Activated effector memory CD4-positive, alpha-beta T cell treated with anti-CD3 and anti-CD28 coated beads, Interleukin-2, amount 50 U/mL, for 16 hours (primary cell): ENCODE measurements around the gene PRPF4.
"Not testable (repeated sequence)": the region's sequence is repeated elsewhere in the genome, so short reads cannot be mapped to it uniquely, and the experiment has no call there.

ENCODE experiments used
- DNase-seq: peaks from one replicate; pipeline ENCODE4 v3.0.0-alpha.2; 2020

PRPF4 gene

DNA sequence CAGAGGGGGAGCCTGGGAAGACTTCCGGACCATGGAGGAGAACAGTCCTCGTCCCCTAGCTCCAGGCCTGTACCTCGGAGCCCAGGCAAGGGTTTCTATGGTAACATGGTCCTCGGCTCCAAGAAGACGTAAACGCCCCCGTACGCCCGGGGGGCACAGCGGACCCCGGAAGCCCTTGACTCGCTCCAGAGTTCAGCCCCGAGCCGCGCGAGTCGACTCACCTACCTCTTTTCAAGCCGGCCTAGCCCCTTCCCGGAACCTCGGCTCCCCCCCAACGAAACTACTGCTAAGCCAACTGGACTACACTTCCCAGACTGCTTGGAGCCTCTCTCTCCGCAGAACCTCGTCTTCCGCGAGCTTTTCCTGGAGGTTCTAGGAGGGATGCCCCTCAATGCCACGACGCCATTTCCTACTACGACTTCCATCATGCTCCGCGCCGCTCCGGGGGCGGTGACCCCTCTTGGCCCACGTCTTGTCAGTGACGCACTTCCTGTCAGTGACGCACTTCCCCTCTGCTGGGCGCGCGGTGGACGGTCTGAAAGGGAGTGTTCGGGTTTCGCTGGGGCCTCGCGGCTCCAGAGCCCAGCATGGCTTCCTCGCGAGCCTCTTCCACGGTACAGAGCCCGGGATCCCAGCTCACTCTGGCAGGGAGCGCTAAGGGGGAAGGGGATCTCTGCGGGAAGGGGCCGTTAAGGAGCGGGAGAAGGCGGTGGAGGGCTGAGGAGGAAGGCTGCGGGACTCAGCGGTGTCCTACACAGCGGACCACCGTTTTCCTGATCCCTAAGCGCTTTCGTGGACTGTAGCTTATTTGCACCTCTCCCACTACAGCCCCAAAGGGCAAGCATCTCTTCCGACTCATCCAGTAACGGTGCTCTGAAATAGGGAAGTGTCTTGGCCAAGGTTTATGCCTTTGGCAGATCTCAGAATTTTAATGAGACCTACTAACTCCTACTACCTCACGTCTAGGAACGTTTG, at the start of gene PRPF4, which contains the start of gene CDC26:
Gene PRPF4, plus strand, starts transcription at position 502 of the 975 bp plus-strand sequence. Its CDS starts 86 bp downstream, at position 588.
Gene CDC26, minus strand, starts transcription at position 416 of the 975 bp plus-strand sequence. CDS start 3,065 bp downstream, outside the sequence.
- peak; percentile 98 for DNase-seq

DNA sequence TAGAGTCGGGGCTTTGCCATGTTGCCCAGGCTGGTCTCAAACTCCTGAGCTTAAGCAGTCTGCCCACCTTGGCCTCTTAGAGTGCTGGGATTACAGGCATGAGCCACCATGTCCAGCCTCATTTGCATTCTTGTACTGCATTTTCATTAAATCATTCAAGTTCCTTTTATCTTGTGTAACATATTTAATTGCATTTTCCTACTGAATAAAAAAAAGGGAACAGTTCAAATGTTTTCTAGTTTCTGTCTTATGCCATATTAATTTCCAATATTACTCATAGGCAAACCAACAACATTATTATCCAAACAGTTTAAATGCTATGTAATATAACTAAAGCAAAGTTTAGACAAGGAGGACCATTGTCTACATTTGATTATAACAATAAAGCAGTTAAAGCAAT, 48.0 kb upstream of the PRPF4 start:
- no peak for DNase-seq

DNA sequence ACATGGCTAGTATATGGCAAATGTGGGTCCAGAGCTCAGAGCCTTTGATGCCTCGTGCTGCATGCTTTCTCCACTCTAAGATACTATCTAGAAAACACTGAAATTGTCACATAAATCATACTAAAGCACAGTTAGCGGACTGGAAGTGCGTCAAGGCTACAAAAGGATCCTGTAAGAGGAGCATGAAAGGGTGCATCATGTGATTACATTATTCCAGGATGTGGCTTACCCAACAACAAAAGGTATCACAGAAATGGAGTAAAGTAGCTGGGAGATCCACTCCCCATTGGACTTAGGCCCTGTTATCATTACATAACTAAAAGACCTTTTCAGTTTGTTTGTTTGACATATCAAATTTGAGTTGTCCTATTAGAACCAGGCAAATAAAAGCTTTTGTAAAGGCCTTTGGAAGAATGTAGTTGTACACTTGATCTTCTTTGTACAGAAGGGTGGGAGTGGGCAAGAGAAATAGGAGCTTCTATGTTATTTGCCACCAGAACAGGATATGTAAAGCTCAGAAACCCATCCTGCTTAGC, 47.3 kb upstream of the PRPF4 start:
- no peak for DNase-seq

DNA sequence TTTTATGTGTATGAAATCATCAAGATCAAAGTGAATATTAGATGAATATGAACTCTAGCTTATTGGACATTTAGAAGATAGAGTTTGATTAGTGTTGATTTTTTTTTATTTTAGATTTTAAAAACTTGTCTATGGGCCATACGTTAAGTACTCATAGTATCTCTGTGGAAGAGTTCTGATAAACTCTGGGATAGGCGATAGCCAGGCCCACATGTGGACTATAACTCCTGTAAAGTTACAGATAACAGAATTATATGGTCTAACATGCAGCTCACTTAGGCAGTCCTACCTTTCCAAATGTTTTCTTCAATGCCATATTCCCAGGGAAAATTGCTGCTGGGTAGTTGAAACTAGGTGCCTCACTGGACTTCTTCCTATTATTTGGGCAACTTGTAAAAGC, 43.8 kb upstream of the PRPF4 start:
- no peak for DNase-seq

DNA sequence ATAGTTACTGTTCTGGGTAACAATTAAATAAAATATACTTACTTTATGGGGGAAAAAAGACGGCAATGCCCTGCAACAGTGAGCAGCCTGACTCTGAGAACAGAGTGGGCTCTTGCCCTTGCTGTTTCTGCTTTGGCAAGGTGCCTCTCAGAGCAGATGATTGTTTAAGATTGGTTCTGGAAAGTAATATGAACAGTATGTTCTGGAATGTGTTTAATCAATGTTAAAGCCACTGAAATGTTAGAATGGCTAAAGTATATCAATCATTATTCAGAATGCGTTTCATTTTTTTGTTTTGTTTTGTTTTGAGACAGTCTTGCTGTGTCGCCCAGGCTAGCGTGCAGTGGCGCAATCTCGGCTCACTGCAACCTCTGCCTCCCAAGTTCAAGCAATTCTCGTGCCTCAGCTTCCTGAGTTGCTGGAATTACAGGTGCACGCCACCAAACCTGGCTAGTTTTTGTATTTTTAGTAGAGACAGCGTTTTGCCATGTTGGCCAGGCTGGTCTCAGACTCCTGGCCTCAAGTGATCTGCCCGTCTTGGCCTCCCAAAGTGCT, 39.7 kb upstream of the PRPF4 start:
- not testable (repeated sequence) for DNase-seq

DNA sequence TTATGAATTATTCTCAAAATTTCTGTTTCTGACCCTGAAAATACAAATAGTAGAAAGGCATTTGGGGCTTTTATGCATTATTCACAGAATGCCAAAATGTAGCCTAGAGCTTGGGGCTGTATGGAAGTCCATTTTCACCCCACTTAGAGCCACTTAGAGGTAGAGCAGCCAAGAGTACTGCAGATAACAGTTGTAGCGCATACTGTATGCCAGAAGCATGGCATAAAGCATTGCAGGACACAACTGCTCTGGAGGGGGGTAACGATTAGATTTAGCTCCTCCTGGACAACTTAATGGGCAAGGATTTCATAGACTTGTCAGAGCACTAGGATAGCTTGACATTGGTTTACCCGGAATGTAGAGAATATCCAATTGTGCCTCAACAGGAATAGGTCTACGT, 38.4 kb upstream of the PRPF4 start:
- no peak for DNase-seq

DNA sequence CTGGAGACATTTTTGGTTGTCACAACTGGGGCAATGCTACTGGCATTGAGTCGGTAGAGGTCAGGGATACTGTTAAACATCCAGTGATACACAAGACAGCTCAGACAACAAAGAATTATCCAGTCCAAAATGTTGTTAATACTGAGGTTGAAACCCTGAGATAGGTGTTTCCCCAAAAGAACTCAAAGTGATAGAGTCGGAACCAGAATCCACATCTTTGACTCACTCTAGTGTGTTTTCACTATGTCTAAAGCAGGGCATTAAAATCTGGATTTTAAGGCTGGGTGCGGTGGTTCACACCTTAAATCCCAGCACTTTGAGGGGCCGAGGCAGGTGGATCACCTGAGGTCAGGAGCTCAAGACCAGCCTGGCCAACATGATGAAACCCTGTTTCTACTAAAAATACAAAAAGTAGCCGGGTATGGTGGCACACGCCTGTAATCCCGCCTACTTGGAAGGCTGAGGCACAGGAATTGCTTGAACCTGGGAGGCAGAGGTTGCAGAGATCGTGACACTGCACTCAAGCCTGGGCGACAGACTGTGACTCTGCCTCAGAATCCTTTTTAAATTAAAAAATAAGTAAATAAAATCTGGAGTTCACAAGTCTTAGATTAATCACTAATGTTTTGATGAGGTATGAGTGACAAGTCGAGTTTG, 37.1 kb upstream of the PRPF4 start:
- no peak for DNase-seq

DNA sequence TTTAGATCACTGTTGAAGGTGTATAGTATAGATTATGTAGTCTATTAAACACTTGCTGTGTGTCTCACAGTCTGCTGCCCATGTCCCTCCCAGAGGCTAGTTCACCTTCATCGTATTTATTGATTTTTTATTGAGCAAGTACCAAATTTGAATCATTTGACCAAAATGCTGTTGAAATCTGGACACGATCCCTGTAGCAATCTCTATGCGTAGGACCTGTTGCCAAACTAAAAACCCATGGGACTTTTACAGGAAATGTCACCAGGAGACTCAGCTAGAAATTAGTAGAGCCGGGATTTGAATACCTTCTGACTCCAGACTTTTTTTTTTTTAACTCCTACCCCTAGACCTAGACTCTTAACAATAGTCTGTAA, 36.6 kb upstream of the PRPF4 start:
- DNase-seq = no peak

DNA sequence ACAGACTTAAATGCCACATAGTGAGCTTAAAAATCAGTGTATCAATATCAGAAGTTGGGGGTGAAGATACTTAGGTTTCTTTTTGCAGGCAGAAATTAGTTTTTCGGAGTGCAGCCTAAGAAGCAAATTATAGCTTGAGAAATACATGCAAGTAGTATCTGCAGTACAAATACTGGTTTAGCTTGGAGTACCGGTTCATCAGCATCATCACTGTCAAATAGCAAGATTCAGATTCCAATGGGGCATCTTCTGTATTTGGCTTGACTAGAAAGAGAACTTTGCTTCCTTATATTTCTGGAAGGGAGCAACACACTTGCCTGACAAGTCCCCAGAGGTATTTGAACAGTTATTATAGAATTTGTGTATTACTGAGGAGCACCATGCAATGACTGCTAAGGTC, 34.3 kb upstream of the PRPF4 start:
- no peak for DNase-seq

DNA sequence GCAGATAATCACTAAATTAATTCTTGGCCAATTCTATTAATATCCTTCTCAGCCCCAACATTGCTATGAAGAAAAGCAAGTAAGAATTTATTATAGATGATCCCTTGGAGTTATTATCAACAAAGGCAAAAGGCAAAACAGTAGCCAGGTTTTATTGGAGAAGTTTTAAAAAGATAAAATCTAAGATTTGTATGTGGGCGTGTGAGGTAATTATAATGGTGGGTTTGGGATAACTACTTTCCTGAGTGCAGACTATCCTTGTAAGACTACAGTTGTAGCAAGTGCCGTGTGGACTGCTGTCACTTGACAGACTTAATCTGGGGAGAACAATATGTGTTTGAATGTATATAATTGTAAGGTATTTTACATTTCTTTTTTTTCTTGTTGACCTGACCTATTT, 30.9 kb upstream of the PRPF4 start:
- DNase-seq = no peak

DNA sequence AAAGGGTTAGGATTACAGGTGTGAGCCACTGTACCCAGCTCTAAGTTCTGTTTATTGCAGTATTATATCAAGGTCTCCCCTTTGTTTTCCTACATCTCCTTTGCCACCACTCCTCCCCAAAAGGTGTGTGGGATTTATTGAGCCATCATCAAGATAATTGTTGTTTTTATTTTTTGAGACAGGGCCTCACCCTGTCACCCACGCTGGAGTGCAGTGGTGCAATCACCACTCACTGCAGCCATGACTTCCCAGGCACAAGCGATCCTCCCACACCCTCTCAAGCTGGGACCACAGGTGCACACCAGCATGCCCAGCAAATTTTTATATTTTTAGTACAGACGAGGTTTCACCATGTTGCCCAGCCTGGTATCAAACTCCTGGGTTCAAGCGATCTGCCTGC, 29.6 kb upstream of the PRPF4 start:
- DNase-seq = no peak

DNA sequence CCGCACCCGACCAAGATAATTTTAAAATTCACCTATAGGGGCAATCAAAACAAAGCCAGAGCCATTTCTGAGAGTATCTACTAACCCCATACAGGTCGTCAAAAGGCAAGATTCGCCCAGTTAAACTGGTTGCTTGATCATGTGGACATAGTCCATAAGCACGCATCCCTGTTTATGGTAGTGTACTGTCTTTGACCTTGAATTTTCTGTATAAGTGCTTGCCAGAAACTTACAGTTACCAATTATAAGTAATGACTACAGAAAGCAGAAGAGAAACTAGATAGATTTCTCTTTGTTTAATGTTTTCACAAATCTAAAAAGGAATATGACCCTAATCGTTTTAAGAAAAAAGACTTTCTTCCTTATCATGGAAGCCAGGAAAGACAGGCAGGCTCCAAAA, 28.5 kb upstream of the PRPF4 start:
- no peak for DNase-seq

DNA sequence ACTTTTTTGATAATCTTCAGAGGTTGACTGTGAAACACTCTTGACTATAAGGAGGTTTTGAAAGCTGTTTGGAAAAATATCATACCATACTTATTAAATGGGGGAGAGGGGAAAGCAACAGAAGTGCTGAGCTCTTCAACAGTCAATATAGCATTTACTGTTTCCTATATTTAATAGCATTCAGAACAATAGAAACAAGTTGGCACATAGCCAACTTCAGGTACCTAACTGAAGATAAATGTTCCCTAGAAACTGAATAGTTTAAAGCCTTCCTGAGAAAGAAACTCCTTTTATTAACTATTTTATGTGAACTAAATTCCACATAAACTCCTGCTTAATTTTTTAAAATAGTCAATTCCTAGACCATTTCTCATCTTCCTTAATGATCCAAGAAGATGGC, 27.8 kb upstream of the PRPF4 start:
- DNase-seq = no peak

DNA sequence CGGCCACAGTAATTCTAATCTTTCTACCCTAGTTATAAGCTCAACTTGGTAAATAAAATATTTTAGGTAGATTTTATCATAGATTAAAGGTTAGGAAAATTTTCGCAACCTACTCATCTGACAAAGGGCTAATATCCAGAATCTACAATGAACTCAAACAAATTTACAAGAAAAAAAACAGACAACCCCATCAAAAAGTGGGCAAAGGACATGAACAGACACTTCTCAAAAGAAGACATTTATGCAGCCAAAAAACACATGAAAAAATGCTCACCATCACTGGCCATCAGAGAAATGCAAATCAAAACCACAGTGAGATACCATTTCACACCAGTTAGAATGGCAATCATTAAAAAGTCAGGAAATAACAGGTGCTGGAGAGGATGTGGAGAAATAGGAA, 25.8 kb upstream of the PRPF4 start:
- not testable (repeated sequence) for DNase-seq

DNA sequence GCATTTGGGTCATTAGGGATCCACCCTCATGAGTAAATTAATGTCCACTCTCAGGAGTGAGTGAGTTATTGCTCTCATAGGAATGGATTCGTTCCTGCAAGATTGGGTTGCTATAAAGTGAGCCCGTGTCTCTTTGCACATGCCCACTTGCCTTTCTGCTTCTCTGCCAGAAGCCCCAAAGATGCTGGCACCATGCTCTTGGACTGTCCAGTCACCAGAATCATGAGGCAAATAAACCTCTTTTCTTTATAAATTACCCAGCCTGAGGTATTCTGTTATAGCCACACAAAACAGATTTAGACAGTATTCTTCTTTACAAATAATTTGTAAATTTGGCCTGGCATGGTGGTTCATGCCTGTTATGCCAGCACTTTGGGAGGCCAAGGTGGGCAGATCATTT, 24.7 kb upstream of the PRPF4 start:
- no peak for DNase-seq

DNA sequence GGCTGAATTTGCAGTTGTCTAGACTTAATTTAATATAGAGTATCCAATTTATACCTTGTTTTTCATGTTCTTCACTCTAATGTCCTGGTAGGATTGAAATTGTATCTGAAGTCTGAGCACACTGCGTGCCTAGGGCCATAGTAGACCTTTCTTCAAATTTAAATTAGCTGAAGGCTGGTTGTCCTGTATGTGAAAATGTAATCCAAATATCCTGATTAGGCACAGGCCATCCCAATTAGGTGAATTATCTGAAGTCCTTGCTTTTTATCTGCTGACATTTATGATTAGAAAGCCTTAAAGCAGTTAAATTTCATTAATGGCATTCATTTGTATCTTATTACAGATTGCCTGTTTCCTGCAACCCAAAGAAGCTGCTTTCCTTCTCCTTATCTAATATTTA, 20.5 kb upstream of the PRPF4 start:
- DNase-seq = no peak

DNA sequence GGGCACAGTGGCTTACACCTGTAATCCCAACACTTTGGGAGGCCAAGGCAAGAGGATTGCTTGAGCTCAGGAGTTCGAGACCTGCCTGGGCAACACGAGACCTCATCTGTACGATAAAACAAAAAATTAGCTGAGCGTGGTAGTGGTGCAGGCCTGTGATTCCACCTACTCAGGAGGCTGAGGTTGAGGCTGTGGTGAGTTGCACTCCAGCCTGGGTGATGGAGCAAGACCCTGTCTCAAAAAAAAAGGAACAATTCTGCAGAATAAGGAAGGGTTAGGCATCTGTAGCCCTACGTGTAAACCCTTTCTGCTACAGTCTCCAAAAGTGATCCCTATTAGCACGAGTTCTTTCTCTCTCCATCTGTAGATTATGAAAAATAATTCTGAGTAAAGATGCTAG, 20.0 kb upstream of the PRPF4 start:
- no peak for DNase-seq

DNA sequence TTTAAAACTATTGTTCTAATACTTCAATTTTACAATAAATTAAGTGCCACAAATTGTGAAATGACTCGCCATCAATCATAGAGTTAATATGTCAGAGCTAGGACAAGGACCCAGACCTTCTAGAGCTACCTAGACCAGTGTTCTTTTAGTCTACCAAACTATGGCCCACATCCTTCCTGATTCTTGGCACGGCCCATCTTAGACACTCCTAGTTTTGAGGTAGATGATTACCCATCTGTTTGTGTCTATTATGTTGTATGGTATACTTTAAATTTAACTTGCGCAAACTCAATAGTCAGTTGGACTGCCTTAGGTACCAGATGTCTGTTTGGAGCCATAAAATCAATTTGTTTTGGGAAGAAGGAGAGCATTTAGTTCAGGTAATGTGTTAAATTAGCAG, 17.6 kb upstream of the PRPF4 start:
- DNase-seq = no peak

DNA sequence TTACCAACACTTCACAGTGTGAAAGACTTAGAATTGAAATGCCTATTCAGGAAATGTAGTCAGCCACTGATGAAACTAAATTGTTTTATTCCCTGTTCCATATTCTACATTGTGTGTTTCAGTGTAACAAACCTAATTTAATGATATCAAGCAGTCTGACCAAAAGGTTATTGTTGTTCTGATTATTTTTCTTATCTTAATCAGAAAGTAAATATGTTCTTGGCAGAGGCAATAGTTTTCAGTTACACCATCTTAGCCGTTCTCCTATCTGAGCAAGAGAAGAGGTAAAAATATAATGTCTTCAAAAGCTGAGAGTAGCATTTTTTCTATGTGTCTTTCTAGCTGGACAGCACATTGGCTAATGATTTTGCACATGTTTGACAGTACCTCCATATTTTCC, 17.2 kb upstream of the PRPF4 start:
- DNase-seq = no peak

DNA sequence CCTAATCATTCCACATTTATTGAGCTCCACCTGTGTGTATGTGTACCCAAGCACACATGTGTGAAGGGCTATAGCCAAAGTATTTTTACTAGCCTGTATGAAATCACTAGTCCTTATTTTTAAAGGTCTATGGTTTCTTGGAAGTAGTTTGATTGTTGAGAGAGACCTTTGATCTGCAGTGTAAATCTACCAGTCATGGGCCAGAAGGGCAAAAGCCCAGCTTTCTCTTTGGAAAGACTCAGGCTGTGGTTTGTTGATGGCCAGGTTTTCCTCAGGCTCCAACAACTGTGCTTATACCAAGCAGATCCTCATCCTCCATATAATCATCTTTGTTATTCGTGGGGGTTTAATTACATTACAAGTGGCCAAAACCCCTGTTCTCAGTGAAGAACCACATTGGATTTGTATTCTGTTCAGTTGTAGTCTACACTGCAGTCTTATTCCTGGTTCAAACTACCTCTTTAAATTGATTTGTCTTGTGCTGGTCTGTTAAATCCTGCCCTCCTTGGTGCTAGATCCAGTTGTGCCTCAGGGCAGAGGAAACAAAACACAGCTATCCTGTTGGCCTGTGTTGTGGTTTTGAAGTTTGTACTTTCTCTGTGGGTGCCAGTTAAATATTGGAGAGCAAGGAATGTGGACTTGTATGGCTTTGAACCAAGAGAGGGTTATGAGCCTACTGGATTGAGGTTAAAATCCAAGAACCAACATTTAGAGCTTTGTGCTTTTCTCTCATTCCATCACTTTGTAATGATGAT, 13.4 kb upstream of the PRPF4 start:
- DNase-seq = no peak

DNA sequence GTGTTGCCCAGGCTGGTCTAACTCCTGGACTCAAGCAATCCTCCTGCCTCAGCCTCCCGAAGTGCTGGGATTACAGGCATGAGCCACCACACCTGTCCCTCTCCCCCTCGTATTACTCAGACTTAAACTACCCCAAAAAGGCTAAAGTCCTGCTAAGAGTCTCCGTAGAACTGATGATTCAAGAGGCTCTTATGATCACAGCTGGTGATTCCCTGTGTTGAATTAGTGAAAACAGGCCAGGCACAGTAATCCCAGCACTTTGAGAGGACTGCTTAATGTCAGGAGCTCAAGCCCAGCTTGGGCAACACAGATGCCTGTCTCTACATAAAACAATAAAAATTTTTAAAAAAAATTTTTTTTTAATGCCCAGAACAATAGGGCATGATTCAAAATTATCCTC, 9.3 kb upstream of the PRPF4 start:
- no peak for DNase-seq

DNA sequence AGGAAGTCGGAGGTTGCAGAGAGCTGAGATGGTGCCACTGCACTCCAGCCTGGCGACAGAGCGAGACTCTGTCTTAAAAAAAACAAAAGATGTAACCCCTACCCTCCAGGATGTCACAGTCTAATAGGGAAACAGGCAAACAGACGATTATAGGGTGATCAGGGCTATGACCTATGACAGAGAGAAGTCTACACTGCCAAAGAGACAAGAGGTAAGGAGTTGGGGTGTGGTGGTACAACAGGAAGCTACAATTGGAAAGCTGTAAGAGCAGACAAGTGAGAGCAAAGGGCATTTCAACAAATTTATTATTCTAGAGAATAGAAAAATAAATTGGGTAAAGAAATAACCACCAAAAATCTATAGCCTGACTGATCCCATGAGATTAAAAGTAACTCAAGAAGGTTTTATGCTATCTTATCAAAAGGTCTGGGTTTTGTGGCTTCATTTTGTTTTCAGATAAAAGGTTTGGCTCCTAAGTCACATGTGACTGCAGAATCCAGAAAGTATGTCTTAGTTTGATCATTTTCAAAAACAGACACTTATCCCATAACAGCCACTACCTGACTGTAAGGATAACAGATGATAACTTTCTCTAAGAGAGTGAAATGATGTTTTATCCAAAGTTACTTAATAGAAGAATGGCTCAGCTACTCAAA, 7.4 kb upstream of the PRPF4 start:
- DNase-seq = no peak
